ENCODE results near the gene P2RY4. TPM values are rescaled to one million over a fixed set of nuclear protein-coding genes. Genes with fewer than 3 reads are reported as not detected.
A peak's percentile ranks its signal among the peaks of the same experiment; 100 is the strongest.
"Not testable (repeated sequence)": the region's sequence is repeated elsewhere in the genome, so short reads cannot be mapped to it uniquely, and the experiment has no call there.

Gene P2RY4
- total RNA-seq, 1 donor from 2014 or later: not detected

DNA sequence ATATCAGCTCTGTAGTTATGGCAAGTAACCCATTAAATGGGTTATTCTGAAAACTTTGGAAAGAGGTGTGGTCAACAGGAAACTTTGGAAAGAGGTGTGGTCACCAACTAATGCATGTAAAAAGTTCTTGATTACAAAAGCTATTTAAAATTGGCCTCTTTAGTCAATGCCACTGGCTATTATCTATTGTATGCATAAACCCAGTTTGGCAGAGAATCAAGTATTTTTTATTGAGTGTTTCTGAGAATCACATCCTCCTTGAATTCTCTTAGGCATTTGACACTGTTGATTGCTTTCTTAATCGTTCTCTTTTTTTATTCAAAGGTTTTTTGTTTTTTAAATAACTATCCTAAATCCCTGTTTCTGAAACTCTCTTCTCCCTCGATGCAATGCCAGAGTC, 7.5 kb downstream of the P2RY4 start:
- no peak for ATAC-seq (ENCODE audit: poor library complexity)
- intact Hi-C loops (cut with DNase I): no loop called here
- no peak for DNase-seq

DNA sequence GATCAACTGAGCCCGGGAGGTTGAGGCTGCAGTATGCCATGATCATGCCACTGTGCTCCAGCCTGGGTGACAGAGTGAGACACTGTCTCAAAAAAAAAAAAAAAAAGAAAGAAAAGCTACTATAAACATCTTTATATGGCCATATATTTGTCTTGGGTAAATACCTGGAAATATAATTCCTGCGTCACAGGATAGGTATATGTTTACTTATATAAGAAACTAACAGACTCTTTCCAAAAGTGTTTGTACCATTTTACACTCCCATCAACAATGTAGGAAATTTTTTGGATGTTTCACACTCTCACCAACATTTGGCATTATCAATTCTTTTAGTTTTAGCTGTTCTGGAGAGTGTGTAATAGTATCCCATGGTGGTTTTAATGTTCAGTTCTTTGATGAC, 12.8 kb downstream of the P2RY4 start:
- DNase-seq (no peak), ATAC-seq (ENCODE audit: poor library complexity) (no peak)
- intact Hi-C loops (cut with DNase I): no loop called here

DNA sequence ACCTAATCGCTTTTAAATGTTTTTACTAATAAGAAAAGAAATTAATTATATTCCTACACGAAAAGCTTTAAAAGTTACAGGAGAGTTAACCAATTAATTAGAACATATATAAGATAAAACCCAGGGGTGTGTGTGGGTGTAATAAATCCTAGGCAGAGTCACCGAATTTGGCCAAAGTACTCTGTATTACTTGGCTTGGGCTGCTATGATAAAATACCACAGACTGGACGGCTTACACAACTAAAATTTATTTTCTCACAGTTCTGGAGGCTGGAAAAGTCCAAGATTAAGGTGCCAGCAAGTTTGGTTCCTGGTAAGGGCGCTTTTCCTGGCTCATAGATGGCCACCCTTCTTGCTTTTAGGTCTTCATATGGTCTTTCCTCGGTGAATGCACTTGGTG, 15.1 kb downstream of the P2RY4 start:
- intact Hi-C loops (cut with DNase I): no loop called here
- no peak for ATAC-seq (ENCODE audit: poor library complexity)
- no peak for DNase-seq

DNA sequence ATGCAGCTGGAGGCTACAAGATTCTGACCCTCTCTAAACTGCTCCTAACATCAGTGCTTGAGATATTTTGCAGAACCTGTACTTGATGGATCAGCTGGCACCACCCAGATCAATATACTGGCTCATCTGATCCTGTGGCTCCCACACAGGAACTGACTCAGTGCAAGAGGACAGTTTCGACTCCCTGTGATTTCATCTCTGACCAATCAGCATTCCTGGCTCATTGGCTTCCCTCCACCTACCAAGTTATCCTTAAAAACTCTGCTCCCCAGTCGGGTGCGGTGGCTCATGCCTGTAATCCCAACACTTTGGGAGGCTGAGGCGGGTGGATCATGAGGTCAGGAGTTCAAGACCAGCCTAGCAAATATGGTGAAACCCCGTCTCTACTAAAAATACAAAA, 16.4 kb downstream of the P2RY4 start:
- intact Hi-C loops (cut with DNase I); ATAC-seq (ENCODE audit: poor library complexity); DNase-seq: not testable (repeated sequence)

DNA sequence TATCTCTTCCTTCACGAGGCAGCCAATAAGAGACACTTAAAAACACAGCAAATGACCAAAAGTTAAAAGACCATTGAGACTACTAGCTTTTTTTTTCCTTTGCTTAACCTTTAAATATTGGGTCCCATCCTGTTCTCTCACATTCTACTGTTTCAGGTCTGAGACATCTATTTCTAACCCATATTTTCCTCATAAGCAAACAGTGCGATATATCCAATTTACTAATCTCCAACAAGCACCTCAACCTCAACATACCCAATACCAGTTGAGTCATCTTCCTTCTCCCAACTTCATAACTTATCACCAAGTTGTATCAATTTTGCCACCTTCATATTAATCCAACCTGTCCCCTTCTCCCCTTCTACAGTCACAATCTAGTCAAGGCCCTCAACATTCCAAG, 18.5 kb downstream of the P2RY4 start:
- intact Hi-C loops (cut with DNase I): no loop called here
- ATAC-seq (ENCODE audit: poor library complexity) (no peak), DNase-seq (no peak)

DNA sequence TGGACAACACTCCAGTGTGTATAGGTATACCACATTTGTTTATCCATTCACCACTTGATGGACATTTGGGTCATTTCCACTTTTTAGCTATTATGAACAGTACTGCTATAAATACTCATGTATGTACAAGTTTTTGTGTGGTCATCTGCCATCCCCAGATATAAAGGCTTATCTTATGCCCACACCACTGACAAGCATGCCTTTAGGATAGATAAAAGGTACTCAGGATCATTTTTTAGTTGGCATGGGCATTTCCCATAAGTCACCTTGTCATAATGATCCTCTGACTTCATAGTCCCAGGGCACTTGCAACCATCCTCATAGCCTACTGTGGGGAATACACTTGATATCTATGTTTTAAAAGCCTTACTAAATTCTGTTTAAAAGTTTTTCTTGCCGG, 19.3 kb downstream of the P2RY4 start:
- DNase-seq: no peak
- no peak for ATAC-seq (ENCODE audit: poor library complexity)
- intact Hi-C loops (cut with DNase I): no loop called here

DNA sequence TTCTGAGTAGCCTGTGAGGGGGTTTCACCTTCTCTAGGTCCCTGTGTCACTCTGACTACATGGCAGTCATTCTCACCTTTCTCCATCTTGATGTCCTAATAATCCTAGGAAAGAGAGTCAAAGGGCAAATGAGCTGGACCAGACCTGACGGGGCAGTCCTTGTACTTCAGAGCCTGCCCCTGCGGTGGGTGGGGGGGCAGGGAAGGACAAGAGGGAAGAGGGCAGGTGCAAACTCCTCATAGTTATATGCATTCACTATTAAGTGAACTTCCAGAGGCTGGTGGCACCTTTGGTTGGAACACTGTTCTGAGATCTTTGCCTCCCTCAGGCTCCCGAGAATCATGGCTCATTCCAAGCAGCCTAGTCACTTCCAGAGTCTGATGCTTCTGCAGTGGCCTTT, 25.6 kb downstream of the P2RY4 start, which contains the start of gene AWAT1:
TSS of gene AWAT1 (plus strand) at position 301 of the 400 bp plus-strand sequence. CDS start at position 342, 41 bp downstream.
- ATAC-seq (ENCODE audit: poor library complexity): no peak
- no peak for DNase-seq
- intact Hi-C loops (cut with DNase I): no loop called here

DNA sequence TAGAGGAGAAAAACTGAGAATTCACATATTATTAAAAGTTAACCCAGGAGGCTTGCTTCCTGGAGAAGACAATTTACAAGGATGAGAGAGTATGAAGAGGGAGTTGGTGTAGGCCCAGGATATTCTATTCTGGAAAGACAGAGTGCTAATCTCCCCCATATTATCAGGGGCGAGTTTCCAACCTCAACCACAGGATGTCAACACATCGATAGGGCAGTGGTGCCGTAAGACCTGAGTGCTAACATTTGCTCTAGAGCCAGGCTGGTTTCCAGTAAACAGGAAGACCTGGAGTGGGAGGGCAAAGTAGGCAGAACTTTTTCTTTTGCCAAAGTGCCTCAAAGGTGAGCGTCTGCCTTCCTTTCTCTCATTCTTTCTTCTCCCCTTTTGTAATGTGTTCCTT, 28.3 kb downstream of the P2RY4 start:
- DNase-seq: no peak
- peak; percentile 52 for ATAC-seq (ENCODE audit: poor library complexity)
- intact Hi-C loops (cut with DNase I): no loop called here

DNA sequence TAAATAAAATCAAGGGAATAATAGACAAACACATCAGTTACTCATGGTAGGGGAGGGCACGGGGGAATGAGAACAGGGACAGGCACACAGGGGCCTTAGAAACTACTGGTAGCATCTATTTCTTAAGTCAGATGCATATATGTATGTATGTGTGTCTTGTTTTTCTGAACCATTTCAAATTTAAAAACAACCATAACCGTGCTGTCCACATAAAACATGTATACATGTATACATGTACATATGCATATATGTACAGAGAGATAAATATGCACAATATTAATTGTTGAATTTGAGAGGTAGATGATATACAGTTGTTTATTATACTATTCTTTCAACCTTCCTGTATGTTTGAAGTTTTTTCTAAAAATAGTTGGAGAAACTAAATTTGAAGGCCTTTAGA, 33.3 kb downstream of the P2RY4 start:
- intact Hi-C loops (cut with DNase I): no loop called here
- DNase-seq (no peak), ATAC-seq (ENCODE audit: poor library complexity) (no peak)

DNA sequence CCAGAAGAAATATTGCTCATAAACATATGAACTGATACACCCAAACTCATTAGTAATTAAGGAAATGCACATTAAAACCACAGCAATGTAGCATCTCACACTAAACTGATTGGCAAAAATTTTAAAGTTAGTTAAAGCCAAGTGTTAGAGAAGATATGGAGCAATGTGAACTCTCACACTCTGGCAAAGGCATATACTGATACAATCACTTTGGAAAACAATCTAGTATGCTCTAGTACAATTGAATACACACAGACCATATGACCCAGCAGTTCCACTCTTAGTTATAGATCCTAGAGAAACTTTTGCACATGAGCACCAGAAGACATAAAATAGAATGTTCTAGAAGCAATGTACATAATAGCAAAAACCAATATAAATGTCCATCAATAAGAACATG, 34.0 kb downstream of the P2RY4 start:
- ATAC-seq (ENCODE audit: poor library complexity): no peak
- no peak for DNase-seq
- intact Hi-C loops (cut with DNase I): no loop called here

DNA sequence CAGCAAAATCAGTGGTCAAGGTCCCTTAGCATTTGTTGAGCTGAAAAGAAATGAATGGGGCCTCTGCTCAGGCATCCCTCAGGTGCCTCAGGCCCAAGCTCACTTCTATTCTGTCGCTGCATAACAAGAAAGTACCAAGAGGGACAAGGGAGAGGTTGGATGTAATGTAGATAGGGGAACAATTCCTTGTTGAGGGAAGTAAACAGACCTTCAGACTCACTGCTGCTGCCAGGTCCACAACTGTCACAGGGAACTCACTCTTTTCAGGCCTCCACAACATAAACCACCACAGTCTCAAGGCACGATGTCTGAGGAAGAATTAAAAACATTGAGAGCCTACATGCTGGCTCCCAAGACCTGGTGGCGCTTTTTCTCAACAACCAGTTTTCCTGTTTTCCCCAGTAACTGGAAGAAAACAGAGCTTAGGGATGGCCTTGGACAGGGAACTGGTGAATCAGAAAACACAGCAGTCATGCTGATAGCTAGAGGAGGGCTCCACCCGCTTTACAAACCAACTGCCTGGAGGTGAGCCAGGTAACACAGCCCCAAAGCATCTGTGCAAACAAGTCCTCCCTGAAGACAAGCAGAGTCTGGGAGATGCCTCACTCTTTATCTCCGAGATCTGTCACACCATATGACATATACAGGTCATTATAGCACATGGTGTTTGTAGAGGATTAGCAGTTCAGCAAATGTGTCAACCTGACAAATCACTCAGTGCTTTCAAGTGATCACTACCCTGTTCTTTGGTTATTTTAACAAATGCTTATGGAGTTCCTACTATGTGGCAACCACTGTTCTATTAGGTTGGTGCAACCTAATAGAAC, 39.9 kb downstream of the P2RY4 start:
- DNase-seq: peak; percentile 47
- intact Hi-C loops (cut with DNase I): no loop called here
- ATAC-seq (ENCODE audit: poor library complexity): peak; percentile 71

DNA sequence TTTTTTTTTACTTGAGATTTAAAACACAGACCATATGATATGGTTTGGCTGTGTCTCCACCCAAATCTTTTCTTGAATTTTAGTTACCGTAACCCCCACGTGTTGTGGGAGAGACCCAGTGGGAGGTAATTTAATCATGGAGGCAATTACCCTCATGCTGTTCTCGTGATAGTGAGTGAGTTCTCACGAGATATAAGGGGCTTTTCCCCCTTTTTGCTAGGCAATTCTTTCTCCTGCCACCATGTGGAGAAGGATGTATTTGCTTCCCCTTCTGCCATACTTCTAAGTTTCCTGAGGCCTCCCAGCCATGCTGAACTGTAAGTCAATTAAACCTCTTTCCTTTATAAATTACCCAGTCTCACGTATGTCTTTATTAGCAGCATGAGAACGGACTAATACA, 50.4 kb downstream of the P2RY4 start:
- DNase-seq; ATAC-seq (ENCODE audit: poor library complexity); intact Hi-C loops (cut with DNase I): not testable (repeated sequence)

DNA sequence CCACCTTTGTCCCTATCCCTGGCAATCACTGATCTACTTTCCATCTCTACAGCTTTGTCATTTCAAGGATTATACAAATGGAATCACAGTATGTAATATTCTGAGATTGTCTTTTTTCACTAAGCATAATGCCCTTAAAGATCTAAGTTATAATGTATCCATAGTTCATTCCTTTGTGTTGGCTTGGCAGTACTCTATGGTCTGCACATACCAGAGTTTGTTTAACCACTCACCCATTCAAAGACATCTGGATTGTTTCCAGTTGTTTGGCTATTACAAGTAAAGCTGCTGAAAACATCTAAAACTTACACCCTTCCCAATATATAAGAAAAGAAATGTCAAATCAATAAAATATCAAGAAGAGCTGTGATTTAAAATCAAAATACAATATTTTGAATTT, 51.5 kb downstream of the P2RY4 start:
- intact Hi-C loops (cut with DNase I): no loop called here
- no peak for ATAC-seq (ENCODE audit: poor library complexity)

More for the DNA sequence above, 51.5 kb downstream of the P2RY4 start:
- no peak for DNase-seq

Other genes starting within 250 kb of the P2RY4 start
- not detected for gene AWAT2, start 210.3 kb downstream of the P2RY4 start, total RNA-seq
- not detected for gene OTUD6A, start 197.7 kb downstream of the P2RY4 start, total RNA-seq
- gene IGBP1, start 126.8 kb downstream of the P2RY4 start, total RNA-seq: 52.7 TPM
- not detected for gene DGAT2L6, start 82.7 kb downstream of the P2RY4 start, total RNA-seq
- gene AWAT1, start 25.5 kb downstream of the P2RY4 start, total RNA-seq: not detected
- gene ARR3, start 8.1 kb upstream of the P2RY4 start, total RNA-seq: not detected
- not detected for gene RAB41, start 22.0 kb upstream of the P2RY4 start, total RNA-seq
- gene PDZD11, start 29.7 kb upstream of the P2RY4 start, total RNA-seq: 34.6 TPM
- 0.19 TPM for gene KIF4A, start 29.9 kb upstream of the P2RY4 start, total RNA-seq
- gene GDPD2, start 163.1 kb upstream of the P2RY4 start, total RNA-seq: not detected
- 7.4 TPM for gene DLG3, start 184.6 kb upstream of the P2RY4 start, total RNA-seq